SU-DHL-6 (cell line): ENCODE data around the gene FAM217A.
A peak's percentile ranks its signal among the peaks of the same experiment; 100 is the strongest.

ENCODE experiments used
- H2AFZ ChIP-seq: fragments of 200-600 bp; sonication (generic); 2 replicates; pipeline ENCODE4 v1.6.1; 2014; ENCODE audit warnings: low read depth, mild to moderate bottlenecking, moderate library complexity, mixed read lengths, antibody characterized with exemption, low read length; ENCODE audit not compliant: severe bottlenecking
- H3F3A ChIP-seq: fragments of 200-600 bp; shearing (Covaris generic); 2 replicates; pipeline ENCODE4 v1.6.0; 2016; ENCODE audit warnings: antibody characterized with exemption, mild to moderate bottlenecking; ENCODE audit not compliant: insufficient read depth
- H3K27ac ChIP-seq: fragments of 200-600 bp; sonication (generic); 2 replicates; pipeline ENCODE4 v1.5.1; 2016; ENCODE audit warnings: low read depth, mild to moderate bottlenecking, low read length, moderate library complexity, mixed read lengths
- H3K27me3 ChIP-seq: fragments of 200-600 bp; sonication (generic), shearing (Covaris generic); 2 replicates; pipeline ENCODE4 v1.6.0; 2014; ENCODE audit warnings: mild to moderate bottlenecking, low read length
- H3K36me3 ChIP-seq: fragments of 200-600 bp; sonication (generic); 2 replicates; pipeline ENCODE4 v1.6.1; 2014; ENCODE audit warnings: mild to moderate bottlenecking, low read length, mixed read lengths
- H3K4me2 ChIP-seq: fragments of 300-600, 200-600 bp; shearing (Covaris generic), sonication (generic); 2 replicates; pipeline ENCODE4 v1.6.0; 2014; ENCODE audit warnings: low read length, low read depth, mild to moderate bottlenecking; ENCODE audit not compliant: poor library complexity, severe bottlenecking
- H3K4me3 ChIP-seq: fragments of 200-600 bp; sonication (generic); 2 replicates; pipeline ENCODE4 v1.5.1; 2014; ENCODE audit warnings: antibody characterized with exemption, low read length, mild to moderate bottlenecking, mixed read lengths; ENCODE audit not compliant: insufficient read depth, poor library complexity, severe bottlenecking
- H3K79me2 ChIP-seq: fragments of 200-600 bp; sonication (generic); 2 replicates; pipeline ENCODE4 v1.6.1; 2014; ENCODE audit warnings: mild to moderate bottlenecking, low read length, moderate library complexity; ENCODE audit not compliant: insufficient read depth
- H3K9ac ChIP-seq: fragments of 200-600 bp; sonication (generic); 2 replicates; pipeline ENCODE4 v1.7.0; 2014; ENCODE audit warnings: mild to moderate bottlenecking, low read length
- H3K9me2 ChIP-seq: fragments of 200-600 bp; sonication (generic); replicated peaks from 2 replicates; pipeline ENCODE4 v1.6.1; 2014; ENCODE audit warnings: low read length; ENCODE audit not compliant: insufficient read depth
- H3K9me3 ChIP-seq: fragments of 200-600 bp; sonication (generic); 2 replicates; pipeline ENCODE4 v1.6.1; 2014; ENCODE audit warnings: low read length, mixed read lengths; ENCODE audit not compliant: insufficient read depth
- H4K20me1 ChIP-seq: fragments of 200-600 bp; sonication (generic); 2 replicates; pipeline ENCODE4 v1.6.1; 2014; ENCODE audit warnings: low read depth, mild to moderate bottlenecking, antibody characterized with exemption, low read length, moderate library complexity, mixed read lengths
- CTCF ChIP-seq: fragments of 200-600 bp; sonication (generic); IDR thresholded peaks from one replicate; pipeline ENCODE4 v1.5.1; 2017; ENCODE audit warnings: antibody characterized with exemption, mild to moderate bottlenecking, low read length, moderate library complexity; ENCODE audit not compliant: insufficient read depth, poor library complexity, severe bottlenecking
- EZH2phosphoT487 ChIP-seq: fragments of 200-600 bp; sonication (generic), shearing (Covaris generic); conservative IDR thresholded peaks from 2 replicates; pipeline ENCODE4 v1.6.1; 2018; ENCODE audit warnings: mild to moderate bottlenecking, antibody characterized with exemption, low read length, moderate library complexity, mixed read lengths

The FAM217A gene

GRCh38 chr6:4020822-4021132, 58.2 kb downstream of the FAM217A start:
- peak overlapping the region; percentile 86 for H3K4me2 ChIP-seq
- H3K79me2 ChIP-seq = peaks cover 67% of the 10 kb centered on the region
- H2AFZ ChIP-seq = peak overlapping the region; percentile 39
- peaks cover 35% of the 10 kb centered on the region for H4K20me1 ChIP-seq
- no peaks in the 10 kb centered on the region for H3K27me3 ChIP-seq
- peak overlapping the region; percentile 71 for H3K4me3 ChIP-seq
- TF ChIP-seq CTCF = no peak
- peak overlapping the region; percentile 85 for H3K9ac ChIP-seq
- peak overlapping the region; percentile 78 for H3K27ac ChIP-seq
- no peaks in the 10 kb centered on the region for H3K9me2 ChIP-seq
- peaks cover 30% of the 10 kb centered on the region for H3F3A ChIP-seq
- H3K36me3 ChIP-seq = peaks cover 13% of the 10 kb centered on the region; the same call in 1 of the 2 replicates
- H3K9me3 ChIP-seq = no peaks in the 10 kb centered on the region

GRCh38 chr6:4018924-4019236, 60.1 kb downstream of the FAM217A start:
- H4K20me1 ChIP-seq = peaks cover 16% of the 10 kb centered on the region
- no peaks in the 10 kb centered on the region for H3K9me2 ChIP-seq
- H3F3A ChIP-seq = peaks cover 30% of the 10 kb centered on the region
- peak overlapping the region; percentile 78 for H3K4me2 ChIP-seq
- H2AFZ ChIP-seq = peak overlapping the region; percentile 36
- peak overlapping the region; percentile 76 for H3K9ac ChIP-seq
- no peaks in the 10 kb centered on the region for H3K27me3 ChIP-seq
- peaks cover 66% of the 10 kb centered on the region for H3K79me2 ChIP-seq
- peaks cover 4% of the 10 kb centered on the region; the same call in 1 of the 2 replicates for H3K36me3 ChIP-seq
- no peak for TF ChIP-seq CTCF
- no peak for TF ChIP-seq EZH2phosphoT487
- H3K27ac ChIP-seq = peak overlapping the region; percentile 89
- H3K9me3 ChIP-seq = no peaks in the 10 kb centered on the region
- H3K4me3 ChIP-seq = peak overlapping the region; percentile 64
